Measurements from ENCODE around the gene USP12.

DNA sequence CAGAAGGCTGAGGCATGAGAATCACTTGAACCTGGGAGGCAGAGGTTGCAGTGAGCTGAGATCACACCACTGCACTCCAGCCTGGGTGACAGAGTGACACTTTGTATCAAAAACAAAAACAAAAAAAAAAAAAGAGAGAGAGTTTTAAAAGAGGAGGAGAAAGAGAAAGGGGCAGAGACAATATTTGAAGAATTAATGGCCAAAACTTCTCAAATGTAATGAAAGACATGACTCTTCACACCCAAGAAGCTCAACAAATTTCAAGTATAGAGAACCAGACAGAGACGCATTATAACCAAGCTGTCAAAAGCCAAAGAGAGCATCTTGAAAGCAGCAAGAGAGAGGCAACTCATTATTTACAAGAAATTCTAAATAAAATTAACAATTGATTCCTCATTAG lies 36.9 kb upstream of the USP12 start:
- TF ChIP-seq, protein P1, sequence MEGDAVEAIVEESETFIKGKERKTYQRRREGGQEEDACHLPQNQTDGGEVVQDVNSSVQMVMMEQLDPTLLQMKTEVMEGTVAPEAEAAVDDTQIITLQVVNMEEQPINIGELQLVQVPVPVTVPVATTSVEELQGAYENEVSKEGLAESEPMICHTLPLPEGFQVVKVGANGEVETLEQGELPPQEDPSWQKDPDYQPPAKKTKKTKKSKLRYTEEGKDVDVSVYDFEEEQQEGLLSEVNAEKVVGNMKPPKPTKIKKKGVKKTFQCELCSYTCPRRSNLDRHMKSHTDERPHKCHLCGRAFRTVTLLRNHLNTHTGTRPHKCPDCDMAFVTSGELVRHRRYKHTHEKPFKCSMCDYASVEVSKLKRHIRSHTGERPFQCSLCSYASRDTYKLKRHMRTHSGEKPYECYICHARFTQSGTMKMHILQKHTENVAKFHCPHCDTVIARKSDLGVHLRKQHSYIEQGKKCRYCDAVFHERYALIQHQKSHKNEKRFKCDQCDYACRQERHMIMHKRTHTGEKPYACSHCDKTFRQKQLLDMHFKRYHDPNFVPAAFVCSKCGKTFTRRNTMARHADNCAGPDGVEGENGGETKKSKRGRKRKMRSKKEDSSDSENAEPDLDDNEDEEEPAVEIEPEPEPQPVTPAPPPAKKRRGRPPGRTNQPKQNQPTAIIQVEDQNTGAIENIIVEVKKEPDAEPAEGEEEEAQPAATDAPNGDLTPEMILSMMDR (IDR thresholded peaks at IDR 0.05): no peak
- TF ChIP-seq EP300 (IDR thresholded peaks at IDR 0.05): no peak

Measured in tibial nerve (tissue), 4 donors.